HG03060 (cell line): Measurements from ENCODE around the gene CMIP.

Experiments used
- ATAC-seq: cut with Tn5 transposase; IDR thresholded peaks from one replicate; pipeline ENCODE4 v1.9.1; 2021; ENCODE audit warnings: low read depth, moderate number of reproducible peaks; ENCODE audit not compliant: unreplicated experiment

The CMIP gene

DNA sequence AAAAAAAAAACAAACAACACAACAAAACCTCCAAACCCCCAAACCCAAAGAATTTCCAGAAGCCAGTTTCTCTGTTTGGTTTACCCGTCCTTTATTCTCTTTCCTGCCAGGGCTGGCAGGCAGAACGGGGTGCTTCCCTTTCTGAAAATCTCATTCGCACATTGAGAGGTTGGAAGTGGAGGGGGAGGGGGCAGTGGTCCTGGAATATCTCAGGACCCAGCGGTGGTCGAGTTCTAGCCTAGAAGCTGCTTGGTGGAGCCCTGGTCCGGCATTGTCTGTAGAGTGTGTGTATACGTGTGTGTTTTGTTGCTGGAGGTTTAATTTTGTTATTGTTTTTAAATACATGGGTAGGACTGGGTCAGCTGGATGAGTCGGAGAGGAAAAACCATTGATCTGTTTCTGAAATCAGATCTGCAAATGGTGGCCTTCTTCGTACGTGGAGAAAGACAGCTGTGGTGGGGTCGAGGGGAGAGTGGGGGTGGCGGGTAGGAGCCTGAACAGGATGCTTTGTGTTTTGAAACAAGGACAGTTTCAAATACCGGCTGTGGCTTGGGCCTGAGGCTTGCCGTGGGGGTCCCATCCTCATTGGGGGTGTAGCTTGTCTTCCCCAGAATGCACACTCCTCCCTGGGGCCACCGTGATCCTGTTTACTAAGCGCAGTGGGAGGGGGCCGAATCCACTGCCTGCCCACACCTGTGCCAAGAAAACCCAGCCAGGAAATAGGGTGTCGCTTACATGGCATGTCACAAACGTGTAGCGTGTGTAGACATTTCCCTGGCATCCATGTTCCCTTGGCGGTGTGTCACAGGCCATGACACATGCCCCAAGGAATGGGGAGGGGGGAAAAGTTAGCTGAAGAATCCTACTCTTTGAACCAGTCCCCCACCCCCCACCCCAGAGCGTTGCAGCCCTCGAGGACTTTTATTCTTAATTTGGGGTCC is 1.6 kb downstream of the CMIP start:
- no peak for ATAC-seq

DNA sequence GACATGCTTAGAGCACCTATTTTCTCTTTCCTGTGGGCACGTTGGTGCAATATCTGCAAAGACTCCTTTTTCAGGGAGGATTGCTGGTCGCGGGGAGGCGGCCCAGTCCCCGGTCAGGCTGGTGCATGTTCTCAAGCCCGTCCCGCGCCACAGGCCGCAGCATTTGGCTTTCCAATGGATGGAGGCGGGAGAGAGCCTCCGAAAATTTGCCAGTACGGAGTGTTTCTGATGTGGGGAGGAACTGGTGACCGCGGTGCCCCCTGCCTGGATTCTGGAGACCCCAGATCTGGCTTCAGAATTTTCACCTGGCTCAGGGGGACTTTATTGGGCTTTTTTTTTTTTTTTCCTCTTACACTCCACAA is 2.3 kb downstream of the CMIP start:
- no peak for ATAC-seq

DNA sequence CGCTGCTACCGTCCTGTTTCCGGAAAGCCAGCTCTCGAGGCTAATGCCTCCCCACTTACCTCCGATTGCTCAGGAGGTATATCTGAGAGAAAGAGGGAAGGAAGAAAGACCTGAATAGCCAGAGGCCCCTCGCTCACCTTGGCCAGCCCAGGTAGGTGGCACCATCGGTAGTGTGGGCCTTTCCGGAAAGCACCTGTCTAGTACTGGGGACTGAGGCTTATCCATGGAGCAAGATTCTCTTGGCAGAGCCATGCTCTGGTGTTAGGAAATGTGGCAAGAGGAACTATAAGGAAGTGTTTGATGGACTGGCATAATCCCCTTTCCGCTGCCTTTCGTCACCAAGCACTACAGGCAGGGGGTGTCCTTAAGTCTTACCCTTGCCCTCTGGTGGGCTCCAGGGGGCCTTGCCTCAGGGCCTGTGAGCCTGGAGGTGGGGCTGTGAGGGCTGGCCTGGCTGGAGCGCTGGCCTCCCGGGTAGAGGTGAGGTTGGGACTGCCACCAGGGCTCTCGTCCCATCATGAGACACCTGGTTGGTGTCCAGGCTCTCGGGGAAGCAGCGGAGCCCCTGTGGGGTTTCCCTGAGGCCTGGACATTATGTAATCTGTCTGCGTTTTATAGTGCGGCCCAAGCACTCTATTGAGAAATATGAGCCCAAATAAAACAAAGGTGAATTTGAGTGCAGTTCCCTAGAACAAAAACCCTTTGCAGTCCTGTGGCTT is 2.9 kb downstream of the CMIP start:
- no peak for ATAC-seq

DNA sequence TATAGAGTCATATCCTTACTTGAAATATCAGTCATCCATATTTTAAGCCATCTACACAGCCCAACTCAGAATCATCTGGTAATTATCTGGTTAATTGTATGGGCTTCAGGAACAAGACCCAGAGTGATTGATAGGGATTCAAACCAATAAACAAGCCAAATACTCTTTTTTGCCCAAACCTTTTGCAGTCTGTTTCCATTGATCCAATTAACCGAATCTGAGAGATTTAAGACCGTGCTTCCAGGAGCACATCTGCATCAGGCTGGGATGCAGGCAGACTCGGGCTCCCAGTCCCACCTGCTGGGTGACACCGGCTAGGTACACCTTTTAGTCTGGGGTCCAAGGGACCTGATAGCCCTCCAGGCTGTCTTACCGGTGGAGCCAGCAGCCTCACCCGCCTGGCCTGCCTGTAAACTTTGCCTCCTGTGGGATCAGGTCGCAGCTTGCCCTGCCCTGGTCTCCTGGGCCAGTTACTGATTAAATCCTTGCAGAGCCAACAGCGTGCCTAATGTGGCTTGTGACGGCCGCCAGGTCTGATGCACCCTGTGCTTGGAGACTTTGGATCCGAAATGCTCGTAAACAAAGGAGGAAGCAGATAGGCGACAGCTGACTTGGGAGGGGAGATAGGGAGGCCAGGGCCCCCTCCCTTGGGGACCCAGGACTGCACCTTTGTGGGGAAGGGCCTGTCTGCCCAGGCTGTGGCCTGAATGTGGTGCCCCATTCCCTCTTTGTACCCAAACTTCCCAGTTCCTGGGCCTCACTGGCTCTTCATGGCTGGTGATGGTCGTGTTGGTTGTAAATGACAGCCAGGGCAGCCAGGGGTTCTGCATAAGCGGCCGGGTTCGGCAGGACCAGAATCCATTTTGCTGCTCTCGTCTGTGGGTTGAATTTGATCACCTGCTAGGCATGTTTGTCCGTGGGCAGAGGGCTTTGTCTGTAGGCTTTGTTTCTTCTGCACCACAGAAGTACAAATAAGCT is 3.8 kb downstream of the CMIP start:
- ATAC-seq, result no peak

DNA sequence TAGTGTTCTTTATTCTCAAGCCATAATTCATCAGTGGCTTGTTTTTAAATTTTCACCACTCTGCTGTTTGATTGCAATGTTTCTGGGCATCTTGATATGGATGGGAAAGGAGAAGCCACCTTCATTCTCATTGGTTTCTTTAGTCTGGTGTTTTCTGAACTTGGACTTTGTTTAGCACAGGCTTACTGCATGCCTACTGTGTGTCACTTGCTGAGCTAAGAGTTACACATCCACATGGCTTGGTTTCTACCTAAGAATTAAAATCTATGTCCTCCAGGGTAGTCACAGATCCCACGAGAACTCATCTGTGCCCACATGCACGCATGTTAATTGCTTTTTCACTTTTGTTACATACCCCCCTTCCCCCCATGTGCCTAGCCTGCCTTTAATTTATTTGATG is 4.6 kb downstream of the CMIP start:
- ATAC-seq, result no peak

DNA sequence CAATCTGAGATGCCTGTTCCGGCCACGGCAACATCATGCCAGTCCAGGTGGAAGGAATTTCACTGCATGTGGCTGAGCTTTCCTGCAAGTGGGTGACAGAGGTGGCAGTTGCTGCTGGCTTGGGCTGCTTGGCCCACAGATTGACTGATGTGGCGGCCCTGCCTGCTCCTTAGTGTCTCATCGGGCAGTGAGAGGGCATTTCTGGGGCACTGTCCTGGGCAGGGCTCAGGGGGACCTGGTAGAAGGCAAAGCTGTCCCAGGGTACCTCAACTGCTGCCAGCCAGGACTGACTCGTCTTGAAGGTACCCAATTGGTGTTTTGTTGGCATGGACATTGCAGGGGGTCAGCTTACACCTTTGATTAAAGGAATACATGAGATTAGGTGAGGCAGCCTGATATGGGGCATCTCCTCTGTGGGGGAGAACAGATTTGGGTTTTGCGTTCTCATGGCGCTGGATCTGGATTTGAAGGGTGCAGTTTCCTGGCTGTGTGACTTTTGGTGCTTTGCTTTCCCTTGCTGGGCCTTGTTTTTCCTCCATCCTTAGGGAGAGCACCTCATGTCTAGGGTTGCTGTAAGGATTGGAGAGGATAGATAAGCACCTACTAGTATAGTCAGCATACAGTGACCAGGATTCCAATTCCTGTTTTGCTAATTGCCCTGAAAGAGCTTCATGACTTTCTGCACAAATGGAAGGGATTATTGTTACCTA is 5.4 kb downstream of the CMIP start:
- no peak for ATAC-seq

DNA sequence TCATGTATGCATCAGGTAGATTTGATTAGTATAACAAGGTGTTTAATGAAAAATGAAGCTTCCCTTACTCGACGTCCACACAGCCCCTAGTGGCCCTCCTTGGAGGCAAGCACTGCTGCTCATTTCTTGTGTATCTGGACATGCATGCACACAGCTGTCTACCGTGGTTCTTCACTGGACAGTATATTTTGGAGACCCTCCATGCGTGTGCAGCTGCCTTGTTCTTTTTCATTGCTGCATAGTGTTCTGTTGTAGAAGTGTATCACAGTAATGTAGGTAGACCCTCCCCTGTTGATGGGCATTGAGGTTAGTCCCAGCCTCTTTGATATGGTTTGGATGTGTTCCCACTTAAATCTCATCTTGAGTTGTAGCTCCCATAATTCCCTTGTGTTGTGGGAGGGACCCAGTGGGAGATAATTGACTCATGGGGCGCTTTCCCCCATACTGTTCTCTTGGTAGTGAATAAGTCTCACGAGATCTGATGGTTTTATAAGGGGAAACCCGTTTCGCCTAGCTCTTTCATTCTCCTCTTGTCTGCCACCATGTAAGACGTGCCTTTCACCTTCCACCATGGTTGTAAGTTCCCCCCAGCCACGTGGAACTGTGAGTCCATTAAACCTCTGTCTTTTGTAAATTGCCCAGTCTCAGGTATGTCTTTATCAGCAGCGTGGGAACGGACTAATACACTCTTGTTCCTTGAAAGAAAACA is 6.3 kb downstream of the CMIP start:
- no peak for ATAC-seq

DNA sequence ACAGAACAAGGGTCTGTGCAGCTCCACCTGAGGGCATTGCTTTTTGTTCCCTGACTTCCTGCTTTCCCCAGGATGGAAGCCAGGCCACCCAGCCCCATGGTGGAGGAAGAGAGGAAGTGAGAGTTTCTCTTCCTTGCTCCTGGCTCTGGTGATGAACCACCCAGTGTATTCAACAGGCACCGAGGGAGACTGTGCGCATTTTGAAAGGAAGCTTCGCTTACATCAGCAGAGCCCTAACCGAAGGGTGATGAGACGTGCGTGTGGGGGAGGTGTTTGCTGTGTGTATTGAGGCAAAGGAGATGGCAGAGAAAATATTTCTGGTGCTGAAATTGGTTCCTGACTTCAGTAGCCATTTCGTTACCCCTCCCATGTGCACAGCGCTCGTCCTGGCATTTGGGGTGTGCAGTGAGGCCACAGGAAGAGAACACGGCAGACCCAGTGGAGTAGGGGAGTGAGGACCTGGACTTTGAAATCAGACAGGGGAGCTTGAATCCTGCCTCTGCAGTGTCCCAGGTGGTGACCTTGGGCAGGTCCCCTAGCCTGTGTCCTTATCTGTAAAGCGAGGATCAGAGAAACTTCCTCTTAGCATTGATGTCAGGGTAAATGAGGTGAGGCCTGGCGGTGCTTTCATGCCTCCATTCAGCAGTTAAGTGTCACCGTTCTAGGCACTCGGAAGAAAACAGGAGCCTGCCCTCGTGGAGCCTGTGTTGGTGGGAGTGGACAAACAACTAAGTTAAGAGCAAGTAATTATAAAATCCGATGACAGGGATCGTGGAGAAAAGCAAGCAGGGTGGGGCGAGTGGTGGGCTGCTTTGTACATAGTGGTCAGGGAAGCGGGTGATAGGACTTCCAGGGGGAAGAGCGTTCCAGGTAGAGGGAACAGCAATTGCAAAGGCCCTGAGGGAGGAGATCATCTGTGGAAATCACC is 7.4 kb downstream of the CMIP start:
- no peak for ATAC-seq

DNA sequence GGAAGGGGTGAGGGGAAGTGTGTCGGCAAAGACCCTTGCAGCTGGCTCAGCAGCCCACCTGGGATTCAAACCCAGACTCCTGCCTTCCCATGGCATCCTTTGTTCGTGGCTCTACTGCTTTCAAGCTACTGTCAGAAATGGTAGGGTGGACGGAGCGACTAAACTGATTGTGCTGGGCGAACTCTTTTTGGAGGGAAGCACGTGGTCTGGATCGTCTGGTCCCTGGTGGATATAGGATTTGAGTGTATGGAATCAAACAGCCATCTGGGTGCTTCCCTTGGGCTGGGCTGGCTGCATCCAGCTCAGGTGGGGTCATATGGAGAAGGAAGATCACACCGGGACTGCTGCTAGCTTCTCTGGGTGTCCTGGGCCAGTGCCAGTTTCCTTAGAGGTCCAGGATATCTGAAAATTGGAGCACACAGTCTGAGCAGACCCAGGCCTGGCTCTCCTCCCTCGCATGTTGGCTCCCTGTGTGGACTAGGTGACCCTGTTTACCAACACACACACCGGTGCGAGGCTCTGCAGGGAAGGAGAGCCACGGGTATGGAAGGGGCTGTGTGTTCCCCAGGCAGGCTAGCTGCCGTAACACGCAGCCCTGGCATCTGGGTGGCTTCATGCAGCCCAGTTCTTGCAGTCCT is 8.6 kb downstream of the CMIP start:
- no peak for ATAC-seq

DNA sequence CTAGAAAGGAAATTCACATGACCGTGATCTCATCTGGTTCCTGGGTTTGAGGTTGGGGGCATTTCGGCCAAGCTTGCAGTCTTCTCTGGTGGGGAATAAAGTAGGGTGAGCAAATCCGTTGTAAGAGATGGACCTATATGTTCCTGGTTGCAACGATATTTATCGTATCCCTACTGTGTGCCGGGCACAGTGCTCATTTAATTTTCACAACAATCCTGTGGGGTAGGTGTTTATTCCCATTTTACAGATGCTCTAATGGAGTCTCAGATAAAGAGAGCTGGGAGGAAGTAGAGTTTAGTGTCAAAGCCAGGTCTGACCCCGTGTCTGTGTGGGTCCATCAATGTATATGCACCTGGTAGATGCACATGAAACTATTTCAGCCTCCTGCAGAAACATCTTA is 9.4 kb downstream of the CMIP start:
- no peak for ATAC-seq

DNA sequence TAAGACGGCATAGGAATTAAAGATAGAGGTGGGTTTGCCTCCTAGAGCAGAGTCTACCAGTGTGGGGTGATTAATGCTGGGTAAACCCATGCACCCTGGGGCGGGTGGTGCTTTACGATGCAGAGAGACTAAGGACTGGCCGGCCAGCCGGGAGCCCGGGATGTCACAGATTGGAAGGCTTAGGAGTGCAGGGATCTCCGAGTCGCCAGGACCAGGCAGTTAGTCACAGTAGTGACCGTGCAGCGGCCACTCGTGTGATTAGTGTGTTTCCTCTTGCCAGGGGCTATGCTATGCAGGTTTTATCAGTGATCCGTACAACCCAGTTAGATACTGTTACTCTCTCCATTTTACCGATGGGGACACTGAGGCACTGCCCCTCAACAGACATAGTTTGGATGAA is 10.4 kb downstream of the CMIP start:
- no peak for ATAC-seq

DNA sequence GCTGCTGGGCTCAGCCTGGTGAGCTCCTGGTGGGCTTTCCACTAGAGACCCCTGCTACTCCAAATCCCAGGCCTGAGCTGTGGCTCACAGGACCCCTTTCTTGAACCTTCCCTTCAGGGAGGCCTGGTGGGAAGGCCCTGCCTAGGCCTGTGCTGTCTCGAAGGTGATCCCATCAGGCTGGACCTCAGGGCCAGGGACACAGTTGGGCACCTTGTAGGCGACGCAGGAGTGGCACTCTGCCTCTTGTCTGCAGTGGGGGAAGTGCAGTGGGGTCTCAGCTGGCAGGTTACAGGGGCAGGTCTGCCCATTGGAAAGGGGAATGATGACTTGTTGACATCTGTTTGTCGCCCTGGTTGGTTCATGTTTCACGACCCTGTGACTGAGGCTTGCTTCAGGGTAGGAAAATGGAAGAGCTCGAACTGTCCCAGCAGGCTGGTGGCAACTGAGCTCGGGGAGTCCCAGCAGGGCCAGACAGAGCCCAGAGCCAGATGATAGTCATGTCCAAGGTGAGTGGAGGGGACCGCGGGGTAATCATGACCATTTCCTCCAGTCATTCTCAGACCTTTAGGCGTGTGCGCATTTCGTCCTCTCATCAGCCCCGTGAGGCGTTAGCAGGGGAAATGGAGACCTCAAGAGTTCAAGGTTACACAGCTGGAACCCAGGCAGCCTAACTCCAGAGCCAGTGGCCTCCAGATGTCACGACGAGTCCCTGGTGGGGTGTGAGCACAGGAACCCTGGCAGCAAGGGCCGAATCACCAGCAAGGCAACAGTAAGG is 11.3 kb downstream of the CMIP start:
- ATAC-seq, result no peak

DNA sequence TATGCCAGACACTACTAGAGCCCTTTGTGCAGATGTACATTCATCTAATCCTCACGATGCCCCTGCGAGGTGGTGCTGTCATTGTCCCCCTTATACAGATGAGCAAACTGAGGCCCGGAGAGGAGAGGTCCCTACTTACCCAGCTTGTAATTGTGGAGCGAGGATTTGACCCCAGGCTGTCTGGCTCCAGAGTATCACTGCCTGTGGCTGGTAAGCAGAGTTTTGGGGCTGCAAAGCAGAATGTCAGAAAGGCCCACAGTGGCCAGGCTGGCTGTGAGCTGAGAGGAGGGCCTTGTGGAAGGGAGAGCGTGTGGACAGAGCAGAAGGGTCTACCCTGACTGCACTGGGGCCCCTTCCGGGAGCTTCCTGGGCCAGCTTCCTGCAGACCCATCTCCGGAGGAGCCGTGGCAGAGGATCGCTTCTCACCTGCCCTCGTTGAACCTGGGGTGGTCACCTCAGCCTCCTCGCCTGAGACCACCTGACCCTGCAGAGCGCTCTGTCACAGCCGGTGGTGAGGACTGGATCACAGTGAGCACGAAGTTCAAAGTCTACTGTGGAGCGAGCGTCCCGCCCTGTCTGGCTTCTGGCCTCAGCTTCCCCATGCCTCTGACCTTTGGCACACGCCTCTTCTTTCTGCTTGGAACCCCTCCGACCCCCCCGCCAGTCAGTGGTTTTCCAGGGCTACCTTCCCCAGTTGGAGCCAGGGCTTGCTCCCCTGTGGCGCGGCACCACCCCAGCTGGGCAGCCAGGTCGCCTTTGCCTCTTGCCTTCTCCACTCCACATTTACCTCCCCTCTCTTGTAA is 12.1 kb downstream of the CMIP start:
- no peak for ATAC-seq

DNA sequence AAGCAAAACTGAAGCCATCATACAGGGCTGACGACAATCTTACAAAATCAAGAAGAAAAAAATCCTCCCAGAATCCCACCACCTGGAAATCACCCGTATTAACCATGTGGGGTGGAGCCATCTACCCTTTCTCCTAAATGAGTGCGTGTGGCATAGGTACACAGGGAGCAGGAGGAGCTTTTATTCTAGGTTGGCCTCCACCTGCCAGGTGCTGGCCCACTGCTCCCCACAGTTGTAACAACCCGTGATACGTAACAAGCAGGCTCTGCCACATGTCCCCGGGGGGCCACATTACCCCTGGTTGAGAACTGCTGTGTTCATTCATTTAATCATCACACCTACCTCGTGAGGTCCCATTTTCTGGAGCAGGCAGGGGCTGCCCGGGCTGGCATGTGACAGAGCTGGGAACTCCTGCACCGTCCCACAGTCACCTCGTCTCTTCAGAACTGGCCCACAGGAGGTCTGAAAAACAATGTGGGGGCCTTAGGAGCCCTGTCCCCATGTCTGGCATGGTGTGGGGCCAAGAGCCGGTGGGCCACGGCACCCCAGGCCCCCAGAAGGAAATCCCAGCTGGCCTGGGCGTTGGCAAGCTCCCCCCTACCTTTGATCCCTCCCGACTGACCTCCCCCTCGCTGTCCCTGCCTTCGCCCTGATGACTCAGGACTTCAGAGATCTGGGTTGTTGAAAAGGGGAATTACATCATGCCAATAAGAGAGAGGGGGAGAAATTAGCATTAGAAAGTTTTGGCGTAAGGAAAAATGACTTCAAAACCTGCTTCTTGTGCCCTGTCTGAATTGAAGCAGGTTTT is 12.9 kb downstream of the CMIP start:
- ATAC-seq, result no peak

DNA sequence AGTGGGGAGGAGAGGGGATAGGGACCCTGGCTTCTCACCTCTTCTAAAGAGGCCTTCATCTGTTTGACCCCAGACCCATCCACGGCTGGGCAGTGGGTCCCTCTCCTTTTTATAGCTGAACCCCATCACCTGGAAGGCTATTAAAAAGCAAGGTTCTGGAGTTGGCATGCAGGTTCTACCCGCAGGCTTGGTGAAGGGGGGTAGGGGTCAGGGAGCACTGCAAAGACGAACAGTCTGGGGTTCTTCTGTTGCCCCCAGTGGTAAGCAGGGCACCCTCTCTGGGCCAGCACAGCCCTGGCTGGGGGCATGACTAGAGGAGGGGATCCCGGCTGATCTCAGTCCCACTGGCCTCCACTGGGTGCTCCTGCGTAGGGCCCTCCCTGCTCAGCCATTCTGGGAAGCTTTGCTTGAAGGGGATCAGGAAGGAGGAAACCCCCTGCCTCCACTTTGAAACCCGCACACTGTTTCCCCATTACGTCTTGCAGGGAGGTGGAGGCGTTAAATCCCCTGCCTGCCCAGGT is 13.6 kb downstream of the CMIP start:
- no peak for ATAC-seq
